GM23248 (cell line): ENCODE data around the gene CKS2.

ENCODE experiments used
- EZH2 ChIP-seq: fragments of 200-600 bp; sonication (generic); IDR thresholded peaks from 2 replicates; pipeline ENCODE4 v1.6.1; 2018; ENCODE audit warnings: antibody characterized with exemption, mild to moderate bottlenecking; ENCODE audit not compliant: insufficient read depth, poor library complexity, severe bottlenecking
- EZH2phosphoT487 ChIP-seq: fragments of 200-600 bp; sonication (generic); IDR thresholded peaks from 2 replicates; pipeline ENCODE4 v1.6.1; 2018; ENCODE audit warnings: antibody characterized with exemption, moderate library complexity, mild to moderate bottlenecking, low read depth; ENCODE audit not compliant: insufficient read depth

DNA sequence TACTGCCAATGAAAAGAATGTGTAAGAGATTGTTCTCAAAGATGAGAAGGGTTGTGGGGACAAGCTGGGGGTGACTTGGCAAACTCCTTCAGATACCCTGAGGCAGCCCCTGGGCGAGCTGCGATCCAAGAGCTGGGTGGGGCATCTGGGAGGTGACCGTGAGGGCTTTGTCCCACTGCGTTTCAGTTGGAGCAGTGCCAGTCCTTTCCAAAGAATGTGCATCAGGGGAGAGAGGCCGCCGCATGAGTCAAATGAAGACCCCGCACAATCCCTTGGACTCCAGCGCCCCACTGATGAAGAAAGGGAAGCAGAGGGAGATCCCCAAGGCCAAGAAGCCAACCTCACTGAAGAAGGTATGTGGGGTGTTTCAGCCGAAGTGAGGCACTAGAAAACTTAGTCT is 35.7 kb downstream of the CKS2 start:
- no peak for TF ChIP-seq EZH2
- no peak for TF ChIP-seq EZH2phosphoT487
